Measurements from ENCODE around the gene CEP57.
"Not testable (repeated sequence)": the region's sequence is repeated elsewhere in the genome, so short reads cannot be mapped to it uniquely, and the experiment has no call there.

Gene CEP57

GRCh38 chr11:95867105-95867504 lies 76.8 kb downstream of the CEP57 start:
- no peaks in the 10 kb centered on the region for H3K79me2 ChIP-seq (ENCODE audit: insufficient read depth, low read length)
- H3K9me3 ChIP-seq (ENCODE audit: insufficient read depth, low read length), result no peaks in the 10 kb centered on the region
- no peaks in the 10 kb centered on the region for H3K9me2 ChIP-seq (replicated peaks; ENCODE audit: insufficient read depth, low read length)
- H3K27ac ChIP-seq (ENCODE audit: low read depth, low read length), result no peak overlapping the region
- no peak overlapping the region for H3K4me2 ChIP-seq (ENCODE audit: low read depth, low read length, poor library complexity, severe bottlenecking)
- no peak overlapping the region for H3K9ac ChIP-seq (ENCODE audit: low read length)
- TF ChIP-seq EZH2phosphoT487 (conservative IDR thresholded peaks at IDR 0.05; ENCODE audit: low read length) (no peak), CTCF (IDR thresholded peaks at IDR 0.05; ENCODE audit: insufficient read depth, low read length, poor library complexity, severe bottlenecking) (no peak)
- H3K4me3 ChIP-seq (ENCODE audit: insufficient read depth, low read length, poor library complexity, severe bottlenecking), result no peak overlapping the region
- H3F3A ChIP-seq (ENCODE audit: insufficient read depth), result no peaks in the 10 kb centered on the region
- H3K36me3 ChIP-seq (ENCODE audit: low read length), result peaks cover 4% of the 10 kb centered on the region; the same call in 1 of the 2 replicates
- H2AFZ ChIP-seq (ENCODE audit: low read depth, low read length, severe bottlenecking), result no peak overlapping the region
- no peaks in the 10 kb centered on the region for H3K27me3 ChIP-seq (ENCODE audit: low read length)
- no peaks in the 10 kb centered on the region for H4K20me1 ChIP-seq (ENCODE audit: low read depth, low read length)

- H3K27me3 ChIP-seq (ENCODE audit: low read length); H2AFZ ChIP-seq (ENCODE audit: low read depth, low read length, severe bottlenecking); H4K20me1 ChIP-seq (ENCODE audit: low read depth, low read length); H3K9me2 ChIP-seq (replicated peaks; ENCODE audit: insufficient read depth, low read length); H3K4me3 ChIP-seq (ENCODE audit: insufficient read depth, low read length, poor library complexity, severe bottlenecking); H3F3A ChIP-seq (ENCODE audit: insufficient read depth); H3K27ac ChIP-seq (ENCODE audit: low read depth, low read length); H3K9ac ChIP-seq (ENCODE audit: low read length); H3K36me3 ChIP-seq (ENCODE audit: low read length); H3K9me3 ChIP-seq (ENCODE audit: insufficient read depth, low read length); H3K79me2 ChIP-seq (ENCODE audit: insufficient read depth, low read length); H3K4me2 ChIP-seq (ENCODE audit: low read depth, low read length, poor library complexity, severe bottlenecking): not testable (repeated sequence)
Measured at GRCh38 chr11:95870877-95871276, 80.6 kb downstream of the CEP57 start.

- Histone ChIP-seq H3K4me2 (ENCODE audit: low read depth, low read length, poor library complexity, severe bottlenecking) (no peak overlapping the region), H3K4me3 (ENCODE audit: insufficient read depth, low read length, poor library complexity, severe bottlenecking) (no peak overlapping the region), H3F3A (ENCODE audit: insufficient read depth) (0 out of 2 replicates have a peak, but pooled peaks cover 6% of the 10 kb centered on the region), H4K20me1 (ENCODE audit: low read depth, low read length) (no peaks in the 10 kb centered on the region), H3K79me2 (ENCODE audit: insufficient read depth, low read length) (no peaks in the 10 kb centered on the region), H3K36me3 (ENCODE audit: low read length) (peaks cover 12% of the 10 kb centered on the region; the same call in 1 of the 2 replicates), H3K9me2 (replicated peaks; ENCODE audit: insufficient read depth, low read length) (no peaks in the 10 kb centered on the region), H3K9me3 (ENCODE audit: insufficient read depth, low read length) (no peaks in the 10 kb centered on the region), H2AFZ (ENCODE audit: low read depth, low read length, severe bottlenecking) (no peak overlapping the region), H3K27me3 (ENCODE audit: low read length) (no peaks in the 10 kb centered on the region), H3K27ac (ENCODE audit: low read depth, low read length) (no peak overlapping the region), H3K9ac (ENCODE audit: low read length) (no peak overlapping the region)
- TF ChIP-seq CTCF (IDR thresholded peaks at IDR 0.05; ENCODE audit: insufficient read depth, low read length, poor library complexity, severe bottlenecking), result no peak
- no peak for TF ChIP-seq EZH2phosphoT487 (conservative IDR thresholded peaks at IDR 0.05; ENCODE audit: low read length)
Measured at GRCh38 chr11:95877291-95877690, 87.0 kb downstream of the CEP57 start.
